Activated naive CD8-positive, alpha-beta T cell treated with anti-CD3 and anti-CD28 coated beads, Interleukin-2, amount 50 U/mL, for 24 hours (primary cell): ENCODE data around the gene AK9.

ENCODE experiments used
- ATAC-seq: fragments of 150-1000 bp; cut with Tn5 transposase; one replicate; pipeline ENCODE4 v1.10.0; 2021
- DNase-seq: peaks from one replicate; pipeline ENCODE4 v3.0.0; 2021
- H3K27ac Mint-ChIP-seq: one replicate; pipeline ENCODE4 v1.8.0; 2021; ENCODE audit warnings: mild to moderate bottlenecking, mixed read lengths
- H3K27me3 Mint-ChIP-seq: one replicate; pipeline ENCODE4 v1.8.0; 2021; ENCODE audit warnings: mixed read lengths
- H3K36me3 Mint-ChIP-seq: one replicate; pipeline ENCODE4 v1.8.0; 2021; ENCODE audit warnings: low read depth, mixed read lengths
- H3K4me1 Mint-ChIP-seq: one replicate; pipeline ENCODE4 v1.8.0; 2021; ENCODE audit warnings: mixed read lengths
- H3K4me3 Mint-ChIP-seq: one replicate; pipeline ENCODE4 v1.8.0; 2021; ENCODE audit warnings: mild to moderate bottlenecking, moderate library complexity, mixed read lengths
- H3K9me3 Mint-ChIP-seq: one replicate; pipeline ENCODE4 v1.8.0; 2021; ENCODE audit warnings: mixed read lengths

The AK9 gene

GRCh38 chr6:109503327-109504224 lies 187.4 kb downstream of the AK9 start:
- Mint-ChIP-seq H3K36me3 (no peaks in the 10 kb centered on the region), H3K4me1 (no peaks in the 10 kb centered on the region), H3K27ac (no peak overlapping the region), H3K27me3 (no peaks in the 10 kb centered on the region), H3K4me3 (no peak overlapping the region), H3K9me3 (no peaks in the 10 kb centered on the region)
- no peak for ATAC-seq
- DNase-seq = no peak

DNA sequence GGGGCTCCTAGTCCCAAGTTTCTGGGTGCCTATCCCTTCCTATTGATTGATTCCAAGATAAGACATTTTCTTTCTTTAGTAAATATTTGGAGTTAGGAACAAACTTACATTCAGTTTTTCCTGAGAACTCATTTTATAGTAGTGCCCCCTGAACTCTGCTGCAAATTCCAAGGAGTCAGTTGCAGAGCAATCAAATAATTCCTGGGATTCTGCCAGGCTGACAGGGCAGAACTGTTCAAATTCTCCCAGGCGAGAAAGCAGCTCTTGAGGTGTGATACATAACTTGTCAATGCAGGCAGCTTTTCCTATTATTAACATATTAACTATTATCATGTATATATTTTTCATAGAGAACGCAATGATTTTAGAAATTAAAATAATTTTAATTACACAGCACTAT lies 192.1 kb downstream of the AK9 start:
- H3K4me1 Mint-ChIP-seq = peaks cover 9% of the 10 kb centered on the region
- no peak overlapping the region for H3K27ac Mint-ChIP-seq
- H3K36me3 Mint-ChIP-seq = no peaks in the 10 kb centered on the region
- H3K27me3 Mint-ChIP-seq = no peaks in the 10 kb centered on the region
- no peak overlapping the region for H3K4me3 Mint-ChIP-seq
- no peaks in the 10 kb centered on the region for H3K9me3 Mint-ChIP-seq
- ATAC-seq (no peak), DNase-seq (no peak)

- Mint-ChIP-seq H3K4me3 (no peak overlapping the region), H3K36me3 (no peaks in the 10 kb centered on the region), H3K27ac (no peak overlapping the region), H3K9me3 (no peaks in the 10 kb centered on the region), H3K4me1 (peaks cover 14% of the 10 kb centered on the region), H3K27me3 (no peaks in the 10 kb centered on the region)
- ATAC-seq (no peak), DNase-seq (no peak)
Measured at GRCh38 chr6:109498052-109498451, 192.9 kb downstream of the AK9 start.

GRCh38 chr6:109496036-109496772 lies 194.8 kb downstream of the AK9 start:
- Mint-ChIP-seq H3K9me3 (no peaks in the 10 kb centered on the region), H3K27me3 (no peaks in the 10 kb centered on the region), H3K36me3 (no peaks in the 10 kb centered on the region), H3K4me3 (no peak overlapping the region), H3K27ac (no peak overlapping the region), H3K4me1 (peaks cover 22% of the 10 kb centered on the region)
- no peak for DNase-seq
- ATAC-seq = peak; percentile 42

DNA sequence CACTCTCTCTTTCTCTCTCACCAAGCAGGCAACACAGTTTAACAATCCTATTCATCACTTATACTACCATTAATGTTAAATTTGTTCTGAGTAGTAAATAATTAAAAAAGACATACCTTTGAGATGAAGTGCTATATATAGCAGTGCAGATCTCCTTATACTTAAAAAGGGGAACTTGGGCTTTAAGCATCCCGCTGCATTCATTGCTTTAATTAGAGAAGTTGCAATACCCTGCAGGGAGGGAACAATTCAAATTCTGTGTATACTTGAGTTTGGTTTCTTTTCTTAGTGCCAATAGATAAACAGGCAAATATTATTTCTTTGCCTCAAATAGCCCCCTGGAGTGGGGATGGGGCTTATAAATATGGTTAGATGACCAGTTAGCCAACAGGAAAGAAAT lies 197.1 kb downstream of the AK9 start:
- H3K4me1 Mint-ChIP-seq = peaks cover 35% of the 10 kb centered on the region
- ATAC-seq (no peak), DNase-seq (no peak)
- H3K4me3 Mint-ChIP-seq = no peak overlapping the region
- H3K27ac Mint-ChIP-seq = no peak overlapping the region
- H3K27me3 Mint-ChIP-seq = no peaks in the 10 kb centered on the region
- H3K36me3 Mint-ChIP-seq = no peaks in the 10 kb centered on the region
- no peaks in the 10 kb centered on the region for H3K9me3 Mint-ChIP-seq

GRCh38 chr6:109491207-109491938 lies 199.6 kb downstream of the AK9 start:
- no peaks in the 10 kb centered on the region for H3K9me3 Mint-ChIP-seq
- no peak for DNase-seq
- H3K4me1 Mint-ChIP-seq = peaks cover 29% of the 10 kb centered on the region
- peak; percentile 93 for ATAC-seq
- peak overlapping the region; percentile 74 for H3K27ac Mint-ChIP-seq
- H3K36me3 Mint-ChIP-seq = no peaks in the 10 kb centered on the region
- H3K27me3 Mint-ChIP-seq = no peaks in the 10 kb centered on the region
- no peak overlapping the region for H3K4me3 Mint-ChIP-seq

DNA sequence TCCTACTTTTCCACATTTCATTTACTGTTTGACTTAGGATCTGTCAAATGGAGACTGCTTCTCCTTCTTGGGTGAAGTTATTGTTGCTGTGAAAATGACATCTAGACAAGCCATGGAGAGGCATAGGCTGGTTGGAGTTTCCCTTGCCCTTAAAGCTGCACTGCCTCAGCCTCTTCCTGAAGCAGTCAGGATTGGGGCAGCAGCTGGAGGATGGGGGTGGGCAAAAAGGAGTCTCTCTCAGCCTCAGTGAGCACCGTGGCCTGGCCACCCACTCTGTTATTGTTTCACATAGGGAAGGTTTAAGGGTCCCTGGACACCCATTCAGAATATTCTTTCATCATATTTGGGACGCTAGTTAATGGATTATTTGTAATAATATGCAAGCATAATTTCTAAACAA lies 200.3 kb downstream of the AK9 start:
- DNase-seq (no peak), ATAC-seq (peak; percentile 27)
- Mint-ChIP-seq H3K27ac (peak overlapping the region; percentile 74), H3K9me3 (no peaks in the 10 kb centered on the region), H3K36me3 (no peaks in the 10 kb centered on the region), H3K4me1 (peaks cover 26% of the 10 kb centered on the region), H3K27me3 (no peaks in the 10 kb centered on the region), H3K4me3 (no peak overlapping the region)

DNA sequence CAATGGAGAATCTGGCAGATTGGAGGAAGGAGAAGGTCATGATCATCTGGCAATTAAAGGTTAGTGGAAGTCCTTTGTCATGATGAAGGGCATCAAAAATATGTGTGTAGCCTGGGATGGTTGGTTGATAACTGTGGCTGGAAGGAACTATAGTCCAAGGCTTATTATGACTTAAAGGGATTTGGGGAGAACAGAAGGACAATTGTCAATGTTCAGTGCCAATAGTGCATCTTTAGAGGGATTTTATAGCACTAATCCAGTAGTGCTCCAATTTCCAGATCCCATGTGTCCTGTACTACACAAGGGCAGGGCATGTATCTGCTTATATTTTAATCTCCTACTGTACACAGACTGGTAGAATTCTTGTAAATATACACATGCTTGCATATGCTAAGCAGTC lies 203.0 kb downstream of the AK9 start:
- Mint-ChIP-seq H3K4me1 (peaks cover 25% of the 10 kb centered on the region), H3K9me3 (no peaks in the 10 kb centered on the region), H3K36me3 (no peaks in the 10 kb centered on the region), H3K27me3 (peaks cover 1% of the 10 kb centered on the region), H3K27ac (no peak overlapping the region), H3K4me3 (no peak overlapping the region)
- DNase-seq (no peak), ATAC-seq (no peak)

DNA sequence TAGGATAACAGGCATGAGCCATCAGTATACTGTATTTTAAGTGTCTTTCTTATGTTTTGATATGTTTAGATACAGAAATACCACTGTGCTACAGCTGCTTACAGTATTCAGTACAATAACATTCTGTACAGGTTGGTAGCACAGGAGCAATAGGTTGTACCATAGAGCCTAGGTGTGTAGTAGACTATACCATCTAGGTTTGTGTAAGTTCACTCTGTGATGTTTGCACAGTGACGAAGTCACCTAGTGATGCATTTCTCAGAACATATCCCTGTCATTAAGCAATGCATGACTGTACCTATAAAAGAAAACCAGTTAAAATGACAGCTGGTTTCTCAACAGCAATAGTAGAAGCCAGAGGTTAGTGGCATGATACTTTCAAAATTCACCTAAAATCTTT lies 204.9 kb downstream of the AK9 start:
- Mint-ChIP-seq H3K9me3 (no peaks in the 10 kb centered on the region), H3K4me3 (no peak overlapping the region), H3K4me1 (peaks cover 27% of the 10 kb centered on the region), H3K27me3 (peaks cover 1% of the 10 kb centered on the region), H3K36me3 (peaks cover 13% of the 10 kb centered on the region), H3K27ac (no peak overlapping the region)
- DNase-seq = no peak
- ATAC-seq = no peak

DNA sequence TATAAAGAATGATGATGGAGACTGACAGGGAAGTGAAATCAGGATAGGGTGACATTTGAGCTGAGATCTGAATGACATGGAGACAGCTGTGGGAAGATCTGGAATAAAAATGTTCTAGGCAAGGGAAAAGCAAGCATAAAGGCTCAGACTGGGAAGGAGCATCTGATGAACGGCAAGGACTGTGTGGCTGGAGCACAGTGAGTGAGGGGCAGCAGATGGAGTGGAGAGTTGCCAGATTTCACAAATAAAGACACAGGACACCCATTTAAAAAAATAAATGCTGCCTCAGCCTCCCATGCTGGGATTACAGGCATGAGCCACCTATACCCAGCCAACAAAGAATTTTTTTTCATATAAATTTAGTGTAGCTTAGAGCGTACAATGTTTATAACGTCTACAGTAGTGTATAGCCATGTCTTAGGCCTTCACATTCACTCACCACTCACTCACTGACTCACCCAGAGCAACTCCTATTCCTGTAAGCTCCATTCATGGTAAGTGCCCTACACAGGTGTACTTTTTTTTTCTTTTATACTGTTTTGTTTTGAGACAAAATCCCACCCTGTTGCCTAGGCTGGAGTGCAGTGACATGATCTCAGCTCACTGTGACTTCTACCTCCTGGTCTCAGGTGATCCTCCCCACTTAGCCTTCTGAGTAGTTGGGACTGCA lies 205.6 kb downstream of the AK9 start:
- no peak overlapping the region for H3K27ac Mint-ChIP-seq
- H3K4me1 Mint-ChIP-seq = peaks cover 26% of the 10 kb centered on the region

DNA sequence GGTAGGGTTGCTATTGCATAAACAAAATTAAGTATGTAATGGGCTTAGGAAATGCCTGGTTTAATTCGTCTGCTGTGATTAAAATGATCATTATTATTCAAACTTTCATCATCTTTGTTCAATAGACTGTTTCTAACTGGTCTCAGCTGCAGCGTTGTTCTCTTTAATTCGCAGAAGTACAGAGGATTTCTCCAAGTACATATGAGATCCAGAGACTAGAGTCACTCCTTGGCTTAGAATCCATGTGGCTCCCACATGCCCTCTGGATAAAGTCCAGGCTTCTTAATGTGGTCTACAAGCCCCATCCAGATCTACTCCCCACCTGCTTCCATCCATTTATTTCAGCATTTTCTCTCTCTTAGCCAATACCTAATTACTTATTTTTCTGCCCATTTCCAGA lies 206.9 kb downstream of the AK9 start:
- H3K4me1 Mint-ChIP-seq = peaks cover 32% of the 10 kb centered on the region
- peaks cover 1% of the 10 kb centered on the region for H3K27me3 Mint-ChIP-seq
- H3K27ac Mint-ChIP-seq = no peak overlapping the region
- H3K9me3 Mint-ChIP-seq = no peaks in the 10 kb centered on the region
- ATAC-seq = no peak
- H3K4me3 Mint-ChIP-seq = peak overlapping the region; percentile 73
- peaks cover 27% of the 10 kb centered on the region for H3K36me3 Mint-ChIP-seq
- no peak for DNase-seq

More for the DNA sequence above, 205.6 kb downstream of the AK9 start:
- no peak for DNase-seq
- Mint-ChIP-seq H3K27me3 (peaks cover 1% of the 10 kb centered on the region), H3K9me3 (no peaks in the 10 kb centered on the region), H3K36me3 (peaks cover 18% of the 10 kb centered on the region), H3K4me3 (no peak overlapping the region)
- no peak for ATAC-seq

- no peak for DNase-seq
- Mint-ChIP-seq H3K4me3 (peak overlapping the region; percentile 73), H3K27ac (peak overlapping the region; percentile 37), H3K9me3 (no peaks in the 10 kb centered on the region), H3K36me3 (peaks cover 31% of the 10 kb centered on the region), H3K4me1 (peaks cover 36% of the 10 kb centered on the region), H3K27me3 (peaks cover 1% of the 10 kb centered on the region)
- no peak for ATAC-seq
Measured at GRCh38 chr6:109483735-109484057, 207.3 kb downstream of the AK9 start.

DNA sequence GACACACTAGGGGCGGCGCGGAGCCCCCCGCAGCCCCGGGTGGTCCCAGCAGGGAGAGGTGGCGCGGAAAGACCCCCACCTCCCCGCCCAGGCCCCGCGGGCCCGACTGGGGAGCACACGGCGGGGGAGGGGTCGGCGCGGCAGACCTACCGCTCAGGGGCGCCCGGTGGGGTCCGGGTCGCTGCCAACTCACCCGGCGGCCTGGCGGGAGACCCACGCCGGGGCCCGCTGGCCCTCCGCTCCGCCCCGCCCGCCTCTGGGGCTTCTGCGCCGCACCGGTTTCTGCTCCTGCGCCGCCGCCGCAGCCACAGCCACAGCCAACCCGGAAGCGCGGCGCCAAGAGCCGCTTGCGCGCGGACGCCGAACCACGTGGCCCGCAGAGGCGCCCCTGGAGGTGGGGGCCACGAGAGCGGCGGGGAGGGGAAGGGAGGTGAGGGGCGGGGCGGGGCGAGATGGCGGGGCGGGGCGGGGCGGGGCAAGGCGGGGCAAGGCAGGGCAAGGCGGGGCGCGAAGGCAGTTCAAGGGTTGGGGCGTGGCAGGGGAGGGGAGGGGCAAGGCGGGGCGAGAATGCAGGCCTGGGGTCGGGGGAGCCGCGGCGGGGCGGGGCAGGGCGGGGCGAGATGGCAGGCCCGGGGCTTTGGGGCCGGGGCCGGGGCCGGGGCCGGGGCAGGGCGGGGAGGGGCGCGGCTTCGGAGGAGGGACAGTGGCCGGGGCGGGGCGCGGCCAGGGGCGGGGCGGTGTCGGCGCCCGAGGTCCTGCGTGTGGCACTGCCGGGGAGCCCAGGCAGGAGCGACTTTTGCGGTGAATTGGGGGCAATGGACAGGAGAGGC lies 207.9 kb downstream of the AK9 start, which contains the start of gene ZBTB24:
Gene ZBTB24 (minus strand): TSS at position 315 of the 830 bp plus-strand sequence. CDS start 1,193 bp downstream, outside the sequence.
- DNase-seq = peak; percentile 89
- ATAC-seq = peak; percentile 82
- H3K4me1 Mint-ChIP-seq = peaks cover 42% of the 10 kb centered on the region

More for the DNA sequence above, 207.9 kb downstream of the AK9 start, which contains the start of gene ZBTB24:
- Mint-ChIP-seq H3K4me3 (peak within 1 kb of the TSS; percentile 96), H3K27ac (peak within 1 kb of the TSS; percentile 93), H3K27me3 (peaks cover 1% of the 10 kb centered on the region), H3K9me3 (no peaks in the 10 kb centered on the region), H3K36me3 (peaks cover 37% of the 10 kb centered on the region)
